ENCODE data around the gene C3orf22.

DNA sequence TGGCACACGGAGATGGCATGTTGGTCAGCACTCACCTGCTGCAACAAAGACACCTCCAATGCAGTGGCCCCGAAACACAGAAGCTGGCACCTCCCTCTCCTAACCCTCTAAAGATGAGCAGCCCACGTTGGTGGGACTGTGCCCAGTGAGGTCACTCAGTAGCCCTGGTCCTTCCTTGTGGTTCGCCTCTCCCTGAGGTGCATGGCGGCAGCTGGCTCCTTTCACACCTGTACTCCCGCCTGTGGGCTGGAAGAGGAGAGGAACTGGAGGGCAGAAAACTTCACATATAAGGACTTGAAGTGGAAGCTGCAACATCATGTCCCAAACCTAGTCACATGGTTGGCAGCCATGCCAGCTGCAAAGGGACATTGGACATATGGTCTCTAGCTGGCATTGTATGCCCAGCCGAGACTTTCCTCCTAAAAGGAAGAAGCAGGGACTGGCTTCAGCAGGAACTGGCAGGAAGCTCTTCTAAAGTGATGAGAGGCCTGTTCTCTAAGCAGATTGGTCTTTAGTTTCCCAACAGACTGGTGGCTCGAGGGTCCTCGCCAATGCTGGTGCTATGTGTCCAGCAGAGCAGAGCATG is 10.8 kb upstream of the C3orf22 start:
- no peak for TF ChIP-seq ZNF544 (tag by site-specific recombination; IDR thresholded peaks at IDR 0.05)
- TF ChIP-seq, protein P1, sequence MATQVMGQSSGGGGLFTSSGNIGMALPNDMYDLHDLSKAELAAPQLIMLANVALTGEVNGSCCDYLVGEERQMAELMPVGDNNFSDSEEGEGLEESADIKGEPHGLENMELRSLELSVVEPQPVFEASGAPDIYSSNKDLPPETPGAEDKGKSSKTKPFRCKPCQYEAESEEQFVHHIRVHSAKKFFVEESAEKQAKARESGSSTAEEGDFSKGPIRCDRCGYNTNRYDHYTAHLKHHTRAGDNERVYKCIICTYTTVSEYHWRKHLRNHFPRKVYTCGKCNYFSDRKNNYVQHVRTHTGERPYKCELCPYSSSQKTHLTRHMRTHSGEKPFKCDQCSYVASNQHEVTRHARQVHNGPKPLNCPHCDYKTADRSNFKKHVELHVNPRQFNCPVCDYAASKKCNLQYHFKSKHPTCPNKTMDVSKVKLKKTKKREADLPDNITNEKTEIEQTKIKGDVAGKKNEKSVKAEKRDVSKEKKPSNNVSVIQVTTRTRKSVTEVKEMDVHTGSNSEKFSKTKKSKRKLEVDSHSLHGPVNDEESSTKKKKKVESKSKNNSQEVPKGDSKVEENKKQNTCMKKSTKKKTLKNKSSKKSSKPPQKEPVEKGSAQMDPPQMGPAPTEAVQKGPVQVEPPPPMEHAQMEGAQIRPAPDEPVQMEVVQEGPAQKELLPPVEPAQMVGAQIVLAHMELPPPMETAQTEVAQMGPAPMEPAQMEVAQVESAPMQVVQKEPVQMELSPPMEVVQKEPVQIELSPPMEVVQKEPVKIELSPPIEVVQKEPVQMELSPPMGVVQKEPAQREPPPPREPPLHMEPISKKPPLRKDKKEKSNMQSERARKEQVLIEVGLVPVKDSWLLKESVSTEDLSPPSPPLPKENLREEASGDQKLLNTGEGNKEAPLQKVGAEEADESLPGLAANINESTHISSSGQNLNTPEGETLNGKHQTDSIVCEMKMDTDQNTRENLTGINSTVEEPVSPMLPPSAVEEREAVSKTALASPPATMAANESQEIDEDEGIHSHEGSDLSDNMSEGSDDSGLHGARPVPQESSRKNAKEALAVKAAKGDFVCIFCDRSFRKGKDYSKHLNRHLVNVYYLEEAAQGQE (tag by site-specific recombination; IDR thresholded peaks at IDR 0.05) = no peak
- TF ChIP-seq ZNF596 (tag by site-specific recombination; IDR thresholded peaks at IDR 0.05) = no peak
- TF ChIP-seq, protein P2, sequence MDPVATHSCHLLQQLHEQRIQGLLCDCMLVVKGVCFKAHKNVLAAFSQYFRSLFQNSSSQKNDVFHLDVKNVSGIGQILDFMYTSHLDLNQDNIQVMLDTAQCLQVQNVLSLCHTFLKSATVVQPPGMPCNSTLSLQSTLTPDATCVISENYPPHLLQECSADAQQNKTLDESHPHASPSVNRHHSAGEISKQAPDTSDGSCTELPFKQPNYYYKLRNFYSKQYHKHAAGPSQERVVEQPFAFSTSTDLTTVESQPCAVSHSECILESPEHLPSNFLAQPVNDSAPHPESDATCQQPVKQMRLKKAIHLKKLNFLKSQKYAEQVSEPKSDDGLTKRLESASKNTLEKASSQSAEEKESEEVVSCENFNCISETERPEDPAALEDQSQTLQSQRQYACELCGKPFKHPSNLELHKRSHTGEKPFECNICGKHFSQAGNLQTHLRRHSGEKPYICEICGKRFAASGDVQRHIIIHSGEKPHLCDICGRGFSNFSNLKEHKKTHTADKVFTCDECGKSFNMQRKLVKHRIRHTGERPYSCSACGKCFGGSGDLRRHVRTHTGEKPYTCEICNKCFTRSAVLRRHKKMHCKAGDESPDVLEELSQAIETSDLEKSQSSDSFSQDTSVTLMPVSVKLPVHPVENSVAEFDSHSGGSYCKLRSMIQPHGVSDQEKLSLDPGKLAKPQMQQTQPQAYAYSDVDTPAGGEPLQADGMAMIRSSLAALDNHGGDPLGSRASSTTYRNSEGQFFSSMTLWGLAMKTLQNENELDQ (tag by site-specific recombination; IDR thresholded peaks at IDR 0.05; ENCODE audit: low read depth) = no peak
- TF ChIP-seq, protein P3, sequence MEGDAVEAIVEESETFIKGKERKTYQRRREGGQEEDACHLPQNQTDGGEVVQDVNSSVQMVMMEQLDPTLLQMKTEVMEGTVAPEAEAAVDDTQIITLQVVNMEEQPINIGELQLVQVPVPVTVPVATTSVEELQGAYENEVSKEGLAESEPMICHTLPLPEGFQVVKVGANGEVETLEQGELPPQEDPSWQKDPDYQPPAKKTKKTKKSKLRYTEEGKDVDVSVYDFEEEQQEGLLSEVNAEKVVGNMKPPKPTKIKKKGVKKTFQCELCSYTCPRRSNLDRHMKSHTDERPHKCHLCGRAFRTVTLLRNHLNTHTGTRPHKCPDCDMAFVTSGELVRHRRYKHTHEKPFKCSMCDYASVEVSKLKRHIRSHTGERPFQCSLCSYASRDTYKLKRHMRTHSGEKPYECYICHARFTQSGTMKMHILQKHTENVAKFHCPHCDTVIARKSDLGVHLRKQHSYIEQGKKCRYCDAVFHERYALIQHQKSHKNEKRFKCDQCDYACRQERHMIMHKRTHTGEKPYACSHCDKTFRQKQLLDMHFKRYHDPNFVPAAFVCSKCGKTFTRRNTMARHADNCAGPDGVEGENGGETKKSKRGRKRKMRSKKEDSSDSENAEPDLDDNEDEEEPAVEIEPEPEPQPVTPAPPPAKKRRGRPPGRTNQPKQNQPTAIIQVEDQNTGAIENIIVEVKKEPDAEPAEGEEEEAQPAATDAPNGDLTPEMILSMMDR (tag by site-specific recombination; IDR thresholded peaks at IDR 0.05) = no peak
- TF ChIP-seq ZNF335 (tag by site-specific recombination; conservative IDR thresholded peaks at IDR 0.05) = no peak
- TF ChIP-seq, protein P4, sequence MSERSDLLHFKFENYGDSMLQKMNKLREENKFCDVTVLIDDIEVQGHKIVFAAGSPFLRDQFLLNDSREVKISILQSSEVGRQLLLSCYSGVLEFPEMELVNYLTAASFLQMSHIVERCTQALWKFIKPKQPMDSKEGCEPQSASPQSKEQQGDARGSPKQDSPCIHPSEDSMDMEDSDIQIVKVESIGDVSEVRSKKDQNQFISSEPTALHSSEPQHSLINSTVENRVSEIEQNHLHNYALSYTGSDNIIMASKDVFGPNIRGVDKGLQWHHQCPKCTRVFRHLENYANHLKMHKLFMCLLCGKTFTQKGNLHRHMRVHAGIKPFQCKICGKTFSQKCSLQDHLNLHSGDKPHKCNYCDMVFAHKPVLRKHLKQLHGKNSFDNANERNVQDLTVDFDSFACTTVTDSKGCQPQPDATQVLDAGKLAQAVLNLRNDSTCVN (tag by site-specific recombination; optimal IDR thresholded peaks at IDR 0.05) = no peak
- TF ChIP-seq ZBTB1 (tag by site-specific recombination; IDR thresholded peaks at IDR 0.05) = no peak
- TF ChIP-seq, protein P5, sequence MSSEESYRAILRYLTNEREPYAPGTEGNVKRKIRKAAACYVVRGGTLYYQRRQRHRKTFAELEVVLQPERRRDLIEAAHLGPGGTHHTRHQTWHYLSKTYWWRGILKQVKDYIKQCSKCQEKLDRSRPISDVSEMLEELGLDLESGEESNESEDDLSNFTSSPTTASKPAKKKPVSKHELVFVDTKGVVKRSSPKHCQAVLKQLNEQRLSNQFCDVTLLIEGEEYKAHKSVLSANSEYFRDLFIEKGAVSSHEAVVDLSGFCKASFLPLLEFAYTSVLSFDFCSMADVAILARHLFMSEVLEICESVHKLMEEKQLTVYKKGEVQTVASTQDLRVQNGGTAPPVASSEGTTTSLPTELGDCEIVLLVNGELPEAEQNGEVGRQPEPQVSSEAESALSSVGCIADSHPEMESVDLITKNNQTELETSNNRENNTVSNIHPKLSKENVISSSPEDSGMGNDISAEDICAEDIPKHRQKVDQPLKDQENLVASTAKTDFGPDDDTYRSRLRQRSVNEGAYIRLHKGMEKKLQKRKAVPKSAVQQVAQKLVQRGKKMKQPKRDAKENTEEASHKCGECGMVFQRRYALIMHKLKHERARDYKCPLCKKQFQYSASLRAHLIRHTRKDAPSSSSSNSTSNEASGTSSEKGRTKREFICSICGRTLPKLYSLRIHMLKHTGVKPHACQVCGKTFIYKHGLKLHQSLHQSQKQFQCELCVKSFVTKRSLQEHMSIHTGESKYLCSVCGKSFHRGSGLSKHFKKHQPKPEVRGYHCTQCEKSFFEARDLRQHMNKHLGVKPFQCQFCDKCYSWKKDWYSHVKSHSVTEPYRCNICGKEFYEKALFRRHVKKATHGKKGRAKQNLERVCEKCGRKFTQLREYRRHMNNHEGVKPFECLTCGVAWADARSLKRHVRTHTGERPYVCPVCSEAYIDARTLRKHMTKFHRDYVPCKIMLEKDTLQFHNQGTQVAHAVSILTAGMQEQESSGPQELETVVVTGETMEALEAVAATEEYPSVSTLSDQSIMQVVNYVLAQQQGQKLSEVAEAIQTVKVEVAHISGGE (tag by site-specific recombination; conservative IDR thresholded peaks at IDR 0.05; ENCODE audit: low read depth) = no peak
- no peak for TF ChIP-seq ZNF24 (tag by site-specific recombination; IDR thresholded peaks at IDR 0.05)
